GM21367 (cell line): Measurements from ENCODE around the gene PLAGL1.

Source experiments
- ATAC-seq: cut with Tn5 transposase; IDR thresholded peaks from one replicate; pipeline ENCODE4 v1.9.1; 2021; ENCODE audit not compliant: unreplicated experiment

Gene PLAGL1

DNA sequence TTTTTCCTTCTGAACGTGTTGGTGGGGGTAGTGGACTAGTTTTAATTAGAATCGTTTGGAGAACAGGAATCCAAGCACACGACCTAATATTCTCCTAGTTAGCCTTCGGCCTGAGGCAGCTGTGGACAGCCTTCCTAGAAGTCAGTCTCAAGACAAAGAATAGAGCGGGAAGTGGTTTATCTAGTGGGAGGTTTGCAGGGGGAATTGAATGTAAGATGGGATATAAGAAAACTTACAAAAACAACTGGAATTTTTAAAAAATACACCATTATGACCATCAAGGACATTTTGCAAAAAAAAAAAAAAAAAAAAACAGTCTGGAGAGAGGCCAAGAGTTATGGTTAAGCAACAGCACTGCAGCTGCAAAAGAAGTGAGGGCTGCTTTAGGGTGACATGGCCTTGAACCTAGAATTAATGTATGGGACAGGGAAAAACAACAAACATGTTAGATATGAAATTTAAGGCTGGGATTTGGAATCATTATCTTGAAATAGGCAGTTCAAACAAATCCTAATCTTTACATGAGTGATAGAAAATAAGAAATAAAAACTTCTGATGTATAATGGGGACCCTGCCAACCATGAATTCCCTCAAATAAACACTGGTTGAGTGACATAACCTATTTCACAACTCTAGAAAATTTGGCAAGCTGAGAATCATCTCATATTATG lies 40.2 kb downstream of the PLAGL1 start:
- no peak for ATAC-seq

DNA sequence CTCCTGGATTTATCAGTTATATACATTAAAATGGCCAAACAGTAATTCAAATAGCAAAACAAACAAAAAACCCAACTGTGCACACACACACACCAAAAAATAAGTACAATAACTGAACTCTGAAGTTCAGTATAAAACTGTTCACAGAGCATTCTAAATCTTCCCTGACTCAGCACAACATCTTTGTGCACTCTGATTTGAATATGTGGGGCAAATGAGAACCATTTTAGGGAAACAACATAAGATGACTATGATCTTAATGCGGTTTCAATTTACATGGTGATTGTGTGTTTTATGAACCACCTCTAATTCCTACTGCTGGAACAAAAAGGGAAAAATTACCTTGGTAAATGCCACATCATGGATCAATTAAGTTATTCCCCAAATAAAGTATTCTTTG lies 41.7 kb downstream of the PLAGL1 start:
- no peak for ATAC-seq

DNA sequence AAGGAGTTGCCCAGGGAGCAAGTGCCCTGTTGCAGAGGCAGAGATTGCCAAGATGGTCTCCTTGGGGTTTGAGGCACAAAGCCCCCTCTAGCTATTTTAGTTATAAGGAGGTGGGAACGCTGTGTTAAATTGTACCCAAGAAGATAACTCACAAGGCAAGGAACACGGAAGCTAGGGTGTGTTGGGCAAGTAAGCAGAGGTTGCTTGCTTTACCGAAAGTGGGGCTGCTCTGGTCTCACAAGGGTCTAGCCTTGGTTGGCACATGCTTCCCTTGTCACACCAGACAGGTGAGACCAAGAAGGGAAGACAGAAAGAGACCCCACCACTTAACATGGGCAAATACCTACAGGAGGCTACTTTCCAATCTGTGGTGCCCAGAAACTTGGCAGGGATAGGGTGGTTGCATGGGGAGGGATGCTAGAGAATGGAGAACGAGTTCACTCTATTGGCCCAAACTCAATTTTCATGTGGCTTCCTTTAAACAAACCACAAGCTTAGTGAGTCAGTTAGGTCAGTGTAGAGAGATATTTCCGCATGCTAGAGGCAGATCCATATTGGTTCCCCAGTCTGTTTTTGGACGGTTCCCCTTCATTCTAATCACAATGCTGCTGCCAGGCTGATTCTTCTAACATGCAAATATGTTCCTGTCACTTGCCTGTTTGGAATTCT lies 42.4 kb downstream of the PLAGL1 start:
- no peak for ATAC-seq

DNA sequence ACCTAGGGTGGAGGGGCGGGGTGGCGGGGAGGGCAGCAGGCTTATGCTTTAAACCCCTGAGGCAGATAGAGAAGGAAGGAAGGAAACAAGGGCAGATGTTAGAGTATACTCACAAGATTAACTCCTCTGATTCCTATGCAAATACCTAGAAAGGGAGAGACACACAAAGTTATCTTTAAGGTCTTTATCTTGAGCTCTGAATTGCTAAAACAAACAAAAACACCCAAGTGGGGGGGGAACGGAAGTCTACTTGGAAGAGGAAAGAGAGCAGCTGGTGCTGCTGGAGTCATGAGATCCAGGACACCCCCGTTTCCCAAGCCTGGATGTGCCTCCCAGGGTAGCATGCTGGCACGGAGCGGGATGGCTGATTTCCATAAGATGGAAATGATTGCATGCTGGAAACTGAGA lies 43.4 kb downstream of the PLAGL1 start:
- ATAC-seq, result no peak

DNA sequence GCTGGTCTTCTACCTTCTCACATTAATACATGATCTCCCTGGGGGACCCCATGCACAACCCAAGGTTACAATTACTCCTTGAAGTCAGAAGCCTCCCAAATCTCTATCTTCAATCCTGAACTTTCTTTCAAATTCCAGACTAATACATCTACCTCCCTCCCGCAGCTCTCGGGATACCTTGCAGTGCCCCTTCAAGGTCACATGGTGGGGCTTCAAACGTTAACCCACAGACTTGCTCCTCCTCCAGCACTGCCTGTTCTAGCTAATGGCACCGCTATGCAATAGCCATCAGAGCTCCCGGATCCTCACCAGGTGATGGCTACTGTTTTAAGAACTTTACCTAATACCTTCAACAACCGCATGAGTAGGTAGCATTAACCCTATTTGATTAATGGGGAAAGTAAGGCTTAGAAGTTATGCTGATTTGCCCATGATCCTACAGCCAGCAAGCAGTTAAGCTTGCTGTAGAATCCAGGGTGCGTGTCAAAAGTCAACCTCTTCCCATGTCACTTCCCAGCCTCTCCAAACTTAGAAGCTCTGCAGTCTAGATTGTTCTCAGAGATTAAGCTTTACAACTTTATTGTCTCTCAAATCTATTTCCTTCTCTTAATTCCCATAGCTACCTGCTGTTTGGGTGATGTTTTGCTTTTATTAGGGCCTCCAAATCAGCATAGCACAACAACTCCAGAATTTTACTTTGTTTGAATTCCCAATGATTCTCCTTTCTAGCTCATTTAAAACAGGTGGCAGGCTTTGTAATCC lies 44.7 kb downstream of the PLAGL1 start:
- ATAC-seq, result no peak

DNA sequence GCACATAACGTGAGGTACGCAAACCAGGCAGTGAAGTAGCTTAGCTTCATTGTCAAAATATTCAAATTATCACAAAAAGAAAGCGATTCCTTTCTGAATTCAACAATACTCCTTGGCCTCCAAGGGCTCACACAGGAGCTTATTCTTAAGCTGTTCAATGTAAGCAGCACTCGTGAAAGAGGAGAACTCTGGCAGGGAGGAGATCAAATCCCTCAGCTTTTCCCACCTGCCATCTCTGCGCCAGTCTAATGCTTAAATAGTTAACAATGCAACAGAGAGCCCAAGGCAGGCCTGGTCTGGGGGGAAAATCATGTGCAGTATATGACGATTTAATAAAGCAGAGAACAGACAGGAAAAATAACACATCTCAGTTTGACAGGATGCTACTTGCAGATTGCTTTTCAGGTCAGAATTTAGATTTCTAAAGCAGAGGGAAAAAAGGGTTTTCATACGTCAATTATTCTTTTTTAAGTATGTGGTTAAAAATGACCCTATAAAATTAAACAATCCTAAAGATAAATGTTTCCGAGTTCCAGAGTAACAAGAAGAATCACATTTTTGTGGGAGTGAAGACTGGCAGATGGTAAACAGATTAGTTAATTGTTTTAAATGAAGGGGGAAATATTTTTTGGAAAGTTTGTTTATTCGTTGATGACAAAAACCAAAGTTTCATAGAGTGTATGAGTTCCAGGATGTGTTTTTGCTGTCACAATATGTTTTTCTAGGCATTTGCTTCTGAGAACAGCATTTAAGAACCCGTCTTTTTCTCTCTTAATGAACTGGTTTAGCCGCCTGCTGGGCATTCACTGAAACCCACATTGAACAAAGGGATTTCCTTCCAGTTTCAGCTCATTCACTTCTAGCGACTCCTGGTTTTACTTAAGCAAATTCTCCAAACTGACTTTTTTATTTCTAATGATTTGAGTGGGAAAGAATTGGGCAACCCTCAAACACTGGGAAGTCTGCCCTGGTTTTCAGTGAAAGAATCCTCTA lies 45.9 kb downstream of the PLAGL1 start:
- ATAC-seq, result no peak

DNA sequence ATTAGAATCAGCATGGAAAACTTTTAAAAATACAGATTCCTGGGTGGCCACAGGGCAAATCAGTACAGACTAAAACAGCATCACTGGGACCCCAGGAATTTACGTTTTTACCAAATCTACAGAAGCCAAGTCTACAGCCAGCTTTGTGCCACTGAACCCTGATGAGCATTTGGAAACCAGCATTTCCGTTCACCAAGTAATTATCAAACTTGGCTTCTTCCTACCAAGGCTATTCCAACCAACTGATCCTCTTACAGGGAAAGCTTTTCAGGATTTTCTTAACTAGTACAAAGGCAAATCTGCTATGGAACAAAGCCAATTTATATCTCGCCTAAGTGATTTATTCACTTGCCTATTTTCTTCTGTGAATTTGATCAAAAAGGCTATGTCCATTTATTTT lies 47.0 kb downstream of the PLAGL1 start:
- ATAC-seq, result no peak

DNA sequence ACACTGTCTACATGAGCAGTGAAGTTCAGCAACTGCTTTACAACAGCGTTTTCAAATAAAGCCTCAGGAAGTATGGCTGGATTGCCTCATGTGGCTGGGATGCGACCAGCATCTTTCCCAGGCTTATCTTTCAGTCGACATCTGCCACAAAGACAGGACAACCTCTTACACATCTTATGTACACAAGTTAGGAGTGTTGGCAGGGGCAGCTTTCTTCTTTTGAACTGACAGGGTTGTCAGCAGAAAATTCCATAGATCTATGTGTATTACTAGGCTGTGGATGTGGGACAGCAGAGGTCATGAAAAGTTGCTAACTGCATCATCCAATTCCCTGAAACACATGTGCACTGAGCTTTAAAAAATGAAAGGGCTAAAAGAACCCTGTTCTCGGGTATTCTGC lies 48.1 kb downstream of the PLAGL1 start:
- ATAC-seq, result no peak

DNA sequence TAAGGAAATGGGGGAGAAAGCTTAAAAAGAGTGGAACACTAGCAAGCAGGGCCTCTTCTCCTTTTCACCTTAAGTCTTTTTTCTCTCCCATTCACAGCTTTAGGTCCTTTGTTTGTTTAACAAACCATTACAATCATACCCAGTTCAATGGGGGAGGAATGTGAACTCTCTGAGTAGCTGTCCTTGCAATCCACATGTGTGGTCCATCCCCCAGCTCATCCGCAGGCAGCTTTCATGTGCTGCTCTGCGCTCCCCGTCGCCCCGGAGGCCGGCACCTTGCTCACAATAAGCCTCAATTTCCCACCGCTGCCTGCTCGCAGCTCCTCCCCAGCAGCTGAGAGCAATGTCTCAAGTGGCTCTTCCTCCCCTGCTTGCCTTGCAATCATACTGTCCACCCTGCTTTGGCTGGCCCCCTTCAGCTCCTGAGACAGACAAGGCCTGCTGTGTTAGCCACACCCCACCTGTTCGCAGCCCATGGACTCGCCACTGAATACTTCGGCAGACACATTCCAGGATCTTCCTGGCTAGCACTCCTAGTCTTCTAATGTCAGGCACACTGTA lies 49.1 kb downstream of the PLAGL1 start:
- no peak for ATAC-seq

DNA sequence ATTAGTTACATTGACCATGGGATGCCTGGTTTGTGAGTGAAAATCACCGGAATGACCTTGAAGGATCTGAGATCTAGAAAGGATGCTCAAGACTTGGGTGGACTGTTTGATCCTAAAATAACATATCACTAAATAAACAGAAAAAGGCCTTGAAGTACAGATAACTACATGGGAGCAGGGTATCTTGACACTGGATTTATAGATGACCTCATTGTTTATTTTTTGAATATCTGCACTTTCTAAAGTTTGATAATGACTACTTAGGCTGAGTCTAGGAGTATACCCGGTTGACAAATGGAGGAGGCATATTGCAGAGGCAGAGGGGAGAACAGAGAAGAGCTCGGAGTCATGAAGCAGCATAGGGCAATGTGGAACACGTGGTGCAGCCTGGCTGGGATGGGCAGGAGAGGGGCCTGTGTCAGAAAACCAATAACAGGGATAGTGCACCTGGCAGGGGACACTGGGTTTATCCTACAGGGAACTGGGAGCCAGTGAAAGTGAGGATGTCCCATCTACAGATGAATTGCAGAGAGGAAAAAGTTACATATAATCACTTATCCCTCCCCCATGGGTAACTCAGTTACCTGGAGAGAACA lies 50.3 kb downstream of the PLAGL1 start:
- ATAC-seq, result no peak

DNA sequence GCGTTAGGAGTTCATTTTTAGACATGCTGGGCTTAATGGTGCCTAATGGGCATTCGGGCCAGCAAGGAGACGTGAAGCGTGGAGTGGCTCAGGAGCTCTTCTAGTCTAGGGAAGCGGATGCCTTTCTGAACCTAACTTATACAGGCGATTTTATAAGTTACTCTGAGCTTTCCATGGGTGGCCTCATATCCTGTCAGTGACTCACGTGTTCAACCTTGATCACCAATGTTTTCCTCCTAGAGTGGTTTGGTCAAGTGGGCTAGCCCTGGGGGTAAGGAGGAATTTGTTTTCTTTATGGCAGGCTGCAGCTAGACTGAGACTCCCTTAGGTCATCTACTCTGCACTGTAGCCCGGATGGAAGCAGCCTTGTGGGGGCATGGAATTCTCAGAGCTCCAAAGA lies 52.1 kb downstream of the PLAGL1 start:
- no peak for ATAC-seq

DNA sequence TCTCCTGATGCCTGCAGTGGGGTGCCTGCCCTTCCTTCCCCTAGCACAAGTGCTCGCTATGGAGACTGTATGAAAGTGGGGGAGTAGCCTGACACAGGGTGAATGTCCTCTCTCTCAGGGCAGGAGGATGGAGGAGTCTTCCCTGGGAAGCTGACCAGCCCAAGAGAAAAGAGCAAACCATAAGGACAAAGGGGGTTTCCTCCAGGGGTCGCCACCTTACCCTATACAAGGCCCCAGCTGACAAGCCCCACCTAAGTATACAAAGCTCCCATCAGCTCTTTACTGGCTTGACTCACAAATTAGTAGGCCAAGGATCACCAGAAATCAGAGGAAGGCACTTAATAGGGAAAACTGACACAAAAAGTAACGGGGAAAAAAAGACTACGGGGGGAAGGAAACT lies 54.1 kb downstream of the PLAGL1 start:
- no peak for ATAC-seq

DNA sequence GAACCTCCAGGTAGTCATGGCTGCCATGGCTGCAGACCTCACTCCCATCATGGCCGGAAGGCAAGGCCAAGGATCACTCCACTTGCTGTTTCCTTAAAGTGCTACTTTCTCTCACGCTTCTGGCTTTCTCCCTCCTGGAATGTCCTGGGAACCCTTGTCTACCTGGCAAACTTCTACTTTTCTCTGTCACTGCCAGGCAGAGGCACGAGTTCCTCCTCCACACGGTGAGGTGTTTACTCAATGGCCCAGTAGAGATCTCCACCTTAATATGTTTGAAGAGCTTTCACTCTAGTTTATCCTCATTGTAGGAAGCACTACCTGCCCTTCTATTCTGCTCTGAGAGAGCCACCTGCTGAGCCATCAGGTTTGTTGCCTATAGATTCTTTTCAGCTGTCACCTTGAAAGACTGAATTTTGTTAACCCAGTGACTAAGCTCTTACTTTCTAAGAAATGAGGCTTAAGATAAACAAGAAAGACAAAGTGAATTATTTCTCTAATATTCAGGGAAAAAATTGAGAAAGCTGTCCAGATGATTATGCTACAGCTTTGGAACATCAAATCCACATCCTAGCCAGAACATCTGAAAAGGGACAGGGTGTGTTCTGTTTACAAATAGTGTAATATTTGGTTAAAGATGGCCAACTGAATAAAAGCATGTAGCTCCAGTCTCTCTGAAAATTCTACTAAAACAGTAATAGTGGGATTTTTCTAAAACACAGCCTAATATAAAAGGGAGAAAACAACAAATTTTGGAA lies 54.9 kb downstream of the PLAGL1 start:
- no peak for ATAC-seq

DNA sequence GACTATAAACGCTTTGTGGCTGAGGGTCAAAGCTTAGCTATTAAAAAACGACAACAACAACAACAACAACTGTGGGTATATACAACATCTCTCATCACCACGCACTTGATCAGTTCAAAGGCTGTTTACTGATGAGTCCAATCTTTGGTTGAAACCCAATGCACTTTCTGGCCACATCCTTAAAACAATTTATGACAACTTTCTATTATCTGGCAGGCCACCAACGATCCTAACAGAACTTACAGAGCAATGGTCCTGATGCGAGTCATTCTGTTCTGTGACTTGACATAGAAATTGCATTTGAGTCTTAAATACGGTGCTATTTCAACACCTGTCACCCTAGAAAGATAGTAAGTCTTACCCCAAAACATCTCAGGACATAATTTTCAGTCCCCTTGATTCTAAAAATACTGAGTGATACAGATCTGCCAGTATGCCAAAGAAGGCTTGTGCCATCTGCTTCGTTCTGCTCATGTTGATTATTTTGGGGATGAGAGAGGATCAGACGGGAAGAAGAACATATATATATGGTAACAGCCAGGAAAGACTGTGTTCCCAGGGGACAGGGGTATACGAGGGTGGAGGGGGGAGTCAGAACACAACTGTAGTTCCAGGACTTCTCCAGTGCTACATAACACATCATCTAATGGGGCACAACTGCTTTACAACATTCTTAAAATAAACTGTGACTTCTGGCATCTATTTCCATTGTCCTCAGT lies 55.8 kb downstream of the PLAGL1 start:
- ATAC-seq, result no peak

DNA sequence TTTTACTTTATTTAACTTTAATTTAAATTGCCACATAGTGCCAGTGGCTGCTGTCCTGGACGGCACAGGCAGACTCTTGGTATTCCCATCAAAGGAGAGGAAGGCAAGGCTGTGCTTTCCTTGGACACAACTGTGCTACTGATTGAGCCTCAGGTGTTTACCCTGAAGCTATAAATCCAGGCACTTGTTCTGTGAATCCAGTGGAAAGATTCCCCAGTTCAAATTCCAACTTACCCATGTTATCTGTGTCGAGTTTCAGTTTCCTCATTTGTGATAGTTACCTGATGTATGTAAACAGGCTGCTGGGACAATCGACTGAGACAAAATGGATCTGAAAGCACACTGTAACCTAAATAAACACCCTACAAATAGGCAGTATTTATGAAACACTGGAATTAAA lies 57.2 kb downstream of the PLAGL1 start:
- no peak for ATAC-seq

DNA sequence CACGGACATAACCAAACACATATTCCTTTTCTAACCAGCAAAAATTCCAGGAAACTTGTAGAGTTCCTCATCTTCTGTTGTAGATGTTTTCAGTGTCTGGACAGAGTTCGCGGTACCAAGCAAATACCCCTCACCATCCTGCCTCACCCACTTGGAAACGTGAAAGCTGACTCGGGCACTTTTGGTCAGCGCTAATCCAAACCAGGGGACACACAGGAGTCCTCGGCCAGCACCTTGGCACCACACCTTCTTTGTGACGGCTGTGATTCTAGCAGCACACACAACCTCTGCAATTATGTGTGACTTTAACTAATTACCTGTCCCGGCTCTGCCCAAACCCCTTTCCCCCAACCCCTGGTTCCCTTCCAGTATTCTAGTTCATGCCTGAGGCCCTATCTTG lies 58.1 kb downstream of the PLAGL1 start:
- ATAC-seq, result no peak

DNA sequence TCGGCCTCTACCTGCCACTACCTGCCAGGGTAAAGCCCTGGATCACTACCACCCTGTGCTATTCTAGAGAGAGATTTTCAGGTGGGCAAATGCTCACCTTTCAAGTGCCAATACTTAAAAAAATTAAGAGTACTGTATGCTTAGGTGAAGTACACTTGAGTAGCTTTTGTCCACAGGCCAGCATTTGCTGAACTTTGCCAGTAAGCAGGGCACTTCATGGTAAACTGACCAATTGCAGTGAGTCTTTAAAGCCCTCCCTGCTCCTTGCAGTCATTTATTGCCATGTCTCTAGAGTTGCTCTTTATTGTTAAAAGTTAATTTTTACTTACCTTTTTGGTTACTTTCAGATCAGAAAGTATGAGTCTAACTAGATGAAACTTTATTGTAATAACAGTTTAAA lies 58.5 kb downstream of the PLAGL1 start:
- ATAC-seq, result no peak

DNA sequence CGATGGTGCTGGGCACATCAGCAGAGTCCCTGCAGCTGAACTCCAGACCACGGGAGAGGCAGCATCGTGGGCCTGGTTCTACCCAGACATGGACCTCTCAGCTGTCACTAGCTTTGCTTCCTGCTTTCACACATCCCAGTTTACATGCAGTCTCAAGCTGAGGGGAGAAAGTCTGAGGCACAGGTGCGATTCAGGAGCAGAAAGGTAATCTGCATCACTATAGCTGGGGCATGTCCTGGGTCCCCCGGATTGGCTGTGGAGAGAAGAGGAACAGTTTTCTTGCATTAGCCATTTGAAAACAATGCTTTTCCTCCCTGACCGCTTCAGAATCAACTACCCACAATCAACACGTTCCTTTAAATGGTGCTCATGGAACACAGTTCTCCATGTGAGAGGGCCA lies 59.9 kb downstream of the PLAGL1 start:
- no peak for ATAC-seq
